ENCODE data around the gene SMLR1. TPM values are rescaled to one million over a fixed set of nuclear protein-coding genes. Genes with fewer than 3 reads are reported as not detected.

SMLR1 gene
- total and polyA plus RNA-seq, 9 of the 15 experiments (the other 6 are each of a cell fraction or from before 2014, with no cell fraction given) = not detected

GRCh38 chr6:130885392-130886192, 58.4 kb downstream of the SMLR1 start (continued):
- TF ChIP-seq, protein P1, sequence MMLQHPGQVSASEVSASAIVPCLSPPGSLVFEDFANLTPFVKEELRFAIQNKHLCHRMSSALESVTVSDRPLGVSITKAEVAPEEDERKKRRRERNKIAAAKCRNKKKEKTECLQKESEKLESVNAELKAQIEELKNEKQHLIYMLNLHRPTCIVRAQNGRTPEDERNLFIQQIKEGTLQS (IDR thresholded peaks at IDR 0.05) = no peak
- TF ChIP-seq, protein P1 (CRISPR knock-in tag; conservative IDR thresholded peaks at IDR 0.05) = no peak
- TF ChIP-seq FOXJ3 (CRISPR knock-in tag; IDR thresholded peaks at IDR 0.05) = no peak
- no peak for TF ChIP-seq RUNX1 (IDR thresholded peaks at IDR 0.05; ENCODE audit: low read depth)
- TF ChIP-seq, protein P2, sequence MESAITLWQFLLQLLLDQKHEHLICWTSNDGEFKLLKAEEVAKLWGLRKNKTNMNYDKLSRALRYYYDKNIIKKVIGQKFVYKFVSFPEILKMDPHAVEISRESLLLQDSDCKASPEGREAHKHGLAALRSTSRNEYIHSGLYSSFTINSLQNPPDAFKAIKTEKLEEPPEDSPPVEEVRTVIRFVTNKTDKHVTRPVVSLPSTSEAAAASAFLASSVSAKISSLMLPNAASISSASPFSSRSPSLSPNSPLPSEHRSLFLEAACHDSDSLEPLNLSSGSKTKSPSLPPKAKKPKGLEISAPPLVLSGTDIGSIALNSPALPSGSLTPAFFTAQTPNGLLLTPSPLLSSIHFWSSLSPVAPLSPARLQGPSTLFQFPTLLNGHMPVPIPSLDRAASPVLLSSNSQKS (CRISPR knock-in tag; IDR thresholded peaks at IDR 0.05) = no peak
- TF ChIP-seq EZH2 (IDR thresholded peaks at IDR 0.05; ENCODE audit: borderline replicate concordance, low read depth, low read length) = no peak
- TF ChIP-seq, protein P3, sequence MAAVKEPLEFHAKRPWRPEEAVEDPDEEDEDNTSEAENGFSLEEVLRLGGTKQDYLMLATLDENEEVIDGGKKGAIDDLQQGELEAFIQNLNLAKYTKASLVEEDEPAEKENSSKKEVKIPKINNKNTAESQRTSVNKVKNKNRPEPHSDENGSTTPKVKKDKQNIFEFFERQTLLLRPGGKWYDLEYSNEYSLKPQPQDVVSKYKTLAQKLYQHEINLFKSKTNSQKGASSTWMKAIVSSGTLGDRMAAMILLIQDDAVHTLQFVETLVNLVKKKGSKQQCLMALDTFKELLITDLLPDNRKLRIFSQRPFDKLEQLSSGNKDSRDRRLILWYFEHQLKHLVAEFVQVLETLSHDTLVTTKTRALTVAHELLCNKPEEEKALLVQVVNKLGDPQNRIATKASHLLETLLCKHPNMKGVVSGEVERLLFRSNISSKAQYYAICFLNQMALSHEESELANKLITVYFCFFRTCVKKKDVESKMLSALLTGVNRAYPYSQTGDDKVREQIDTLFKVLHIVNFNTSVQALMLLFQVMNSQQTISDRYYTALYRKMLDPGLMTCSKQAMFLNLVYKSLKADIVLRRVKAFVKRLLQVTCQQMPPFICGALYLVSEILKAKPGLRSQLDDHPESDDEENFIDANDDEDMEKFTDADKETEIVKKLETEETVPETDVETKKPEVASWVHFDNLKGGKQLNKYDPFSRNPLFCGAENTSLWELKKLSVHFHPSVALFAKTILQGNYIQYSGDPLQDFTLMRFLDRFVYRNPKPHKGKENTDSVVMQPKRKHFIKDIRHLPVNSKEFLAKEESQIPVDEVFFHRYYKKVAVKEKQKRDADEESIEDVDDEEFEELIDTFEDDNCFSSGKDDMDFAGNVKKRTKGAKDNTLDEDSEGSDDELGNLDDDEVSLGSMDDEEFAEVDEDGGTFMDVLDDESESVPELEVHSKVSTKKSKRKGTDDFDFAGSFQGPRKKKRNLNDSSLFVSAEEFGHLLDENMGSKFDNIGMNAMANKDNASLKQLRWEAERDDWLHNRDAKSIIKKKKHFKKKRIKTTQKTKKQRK (IDR thresholded peaks at IDR 0.05; ENCODE audit: borderline replicate concordance, low read depth, low read length) = no peak
- TF ChIP-seq SMC3 (conservative IDR thresholded peaks at IDR 0.05; ENCODE audit: insufficient read depth, low read depth, low read length) = peak; percentile 85
- no peak for TF ChIP-seq ZNF282 (CRISPR knock-in tag; IDR thresholded peaks at IDR 0.05)
- TF ChIP-seq, protein P4, sequence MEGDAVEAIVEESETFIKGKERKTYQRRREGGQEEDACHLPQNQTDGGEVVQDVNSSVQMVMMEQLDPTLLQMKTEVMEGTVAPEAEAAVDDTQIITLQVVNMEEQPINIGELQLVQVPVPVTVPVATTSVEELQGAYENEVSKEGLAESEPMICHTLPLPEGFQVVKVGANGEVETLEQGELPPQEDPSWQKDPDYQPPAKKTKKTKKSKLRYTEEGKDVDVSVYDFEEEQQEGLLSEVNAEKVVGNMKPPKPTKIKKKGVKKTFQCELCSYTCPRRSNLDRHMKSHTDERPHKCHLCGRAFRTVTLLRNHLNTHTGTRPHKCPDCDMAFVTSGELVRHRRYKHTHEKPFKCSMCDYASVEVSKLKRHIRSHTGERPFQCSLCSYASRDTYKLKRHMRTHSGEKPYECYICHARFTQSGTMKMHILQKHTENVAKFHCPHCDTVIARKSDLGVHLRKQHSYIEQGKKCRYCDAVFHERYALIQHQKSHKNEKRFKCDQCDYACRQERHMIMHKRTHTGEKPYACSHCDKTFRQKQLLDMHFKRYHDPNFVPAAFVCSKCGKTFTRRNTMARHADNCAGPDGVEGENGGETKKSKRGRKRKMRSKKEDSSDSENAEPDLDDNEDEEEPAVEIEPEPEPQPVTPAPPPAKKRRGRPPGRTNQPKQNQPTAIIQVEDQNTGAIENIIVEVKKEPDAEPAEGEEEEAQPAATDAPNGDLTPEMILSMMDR (IDR thresholded peaks at IDR 0.05 in 2 of 3, conservative IDR thresholded peaks at IDR 0.05 in 1 of 3; ENCODE audit: insufficient read depth in 2 of 3, low read depth in 1 of 3, low read length in 3 of 3) = peak; percentile 75 to 92 (median 81)
- TF ChIP-seq, protein P5, sequence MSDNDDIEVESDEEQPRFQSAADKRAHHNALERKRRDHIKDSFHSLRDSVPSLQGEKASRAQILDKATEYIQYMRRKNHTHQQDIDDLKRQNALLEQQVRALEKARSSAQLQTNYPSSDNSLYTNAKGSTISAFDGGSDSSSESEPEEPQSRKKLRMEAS (CRISPR knock-in tag; IDR thresholded peaks at IDR 0.05) = no peak
- no peak for TF ChIP-seq DACH1 (IDR thresholded peaks at IDR 0.05; ENCODE audit: partially characterized antibody)
- TF ChIP-seq CREB1 (IDR thresholded peaks at IDR 0.05) = no peak
- no peak for TF ChIP-seq CREB1 (CRISPR knock-in tag; IDR thresholded peaks at IDR 0.05)
- no peak for TF ChIP-seq NFXL1 (CRISPR knock-in tag; IDR thresholded peaks at IDR 0.05)
- 0 out of 2 replicates have a peak, but pooled peaks have one; percentile 43 for TF ChIP-seq ARID2 (IDR thresholded peaks at IDR 0.05)
- no peak for TF ChIP-seq CBFA2T2 (conservative IDR thresholded peaks at IDR 0.05)
- no peak for TF ChIP-seq PYGO2 (tag; IDR thresholded peaks at IDR 0.05)
- no peak for TF ChIP-seq ZNF347 (CRISPR knock-in tag; IDR thresholded peaks at IDR 0.05; ENCODE audit: low read depth)

Data from K562 (cell line).